Upper lobe of left lung (tissue), 4 donors: ENCODE results near the gene MTRR.

Experiments
- EP300 ChIP-seq, 4 donors: sonication (generic); formaldehyde crosslinking; IDR thresholded peaks; one replicate each; pipeline ENCODE4 v1.5.1; 2017; ENCODE audit warnings: antibody characterized with exemption in 4 of 4, control low read depth in 2 of 4
- POLR2A ChIP-seq, 4 donors: fragments of 450-650 bp; IDR thresholded peaks; one replicate each; pipeline ENCODE4 v1.5.1; 2016 to 2017; ENCODE audit warnings: antibody characterized with exemption in 4 of 4, mild to moderate bottlenecking in 2 of 4
- POLR2AphosphoS5 ChIP-seq, 2 donors: sonication (generic); formaldehyde crosslinking; IDR thresholded peaks; one replicate each; pipeline ENCODE4 v1.5.1; 2017; ENCODE audit warnings: antibody characterized with exemption in 2 of 2
- TF ChIP-seq, protein P1 (sequence below), 6 experiments: fragments of 450-650 bp in 4 of 6; fragments of 200-600 bp in 2 of 6; sonication (generic) in 2 of 6; IDR thresholded peaks; one replicate each; pipeline ENCODE4 v1.5.1; 2016 to 2019; ENCODE audit warnings: antibody characterized with exemption in 6 of 6

- TF ChIP-seq, protein P1, sequence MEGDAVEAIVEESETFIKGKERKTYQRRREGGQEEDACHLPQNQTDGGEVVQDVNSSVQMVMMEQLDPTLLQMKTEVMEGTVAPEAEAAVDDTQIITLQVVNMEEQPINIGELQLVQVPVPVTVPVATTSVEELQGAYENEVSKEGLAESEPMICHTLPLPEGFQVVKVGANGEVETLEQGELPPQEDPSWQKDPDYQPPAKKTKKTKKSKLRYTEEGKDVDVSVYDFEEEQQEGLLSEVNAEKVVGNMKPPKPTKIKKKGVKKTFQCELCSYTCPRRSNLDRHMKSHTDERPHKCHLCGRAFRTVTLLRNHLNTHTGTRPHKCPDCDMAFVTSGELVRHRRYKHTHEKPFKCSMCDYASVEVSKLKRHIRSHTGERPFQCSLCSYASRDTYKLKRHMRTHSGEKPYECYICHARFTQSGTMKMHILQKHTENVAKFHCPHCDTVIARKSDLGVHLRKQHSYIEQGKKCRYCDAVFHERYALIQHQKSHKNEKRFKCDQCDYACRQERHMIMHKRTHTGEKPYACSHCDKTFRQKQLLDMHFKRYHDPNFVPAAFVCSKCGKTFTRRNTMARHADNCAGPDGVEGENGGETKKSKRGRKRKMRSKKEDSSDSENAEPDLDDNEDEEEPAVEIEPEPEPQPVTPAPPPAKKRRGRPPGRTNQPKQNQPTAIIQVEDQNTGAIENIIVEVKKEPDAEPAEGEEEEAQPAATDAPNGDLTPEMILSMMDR (IDR thresholded peaks at IDR 0.05) = no peak
- TF ChIP-seq POLR2A (IDR thresholded peaks at IDR 0.05) = no peak
- no peak for TF ChIP-seq POLR2AphosphoS5 (IDR thresholded peaks at IDR 0.05)
- no peak for TF ChIP-seq EP300 (IDR thresholded peaks at IDR 0.05)
These were observed 43.3 kb upstream of the MTRR start for GRCh38 chr5:7825630-7826029.
